Liver (tissue), 9 donors: ENCODE data around the gene BEAN1. TPM values are rescaled to one million over a fixed set of nuclear protein-coding genes. Genes with fewer than 3 reads are reported as not detected.

Source experiments
- DNase-seq: peaks from one replicate; pipeline ENCODE4 v3.0.0-alpha.2; 2017; ENCODE audit warnings: low spot score
- H3K27ac ChIP-seq, 2 donors: one replicate each; pipeline ENCODE4 v1.7.0; 2013; ENCODE audit warnings: inconsistent platforms in 2 of 2, low read length in 2 of 2, control low read depth in 1 of 2, low read depth in 1 of 2, mild to moderate bottlenecking in 1 of 2
- H3K27me3 ChIP-seq, 4 donors: one replicate each; pipeline versions ENCODE4 v1.6.1 to v1.7.0; 2013; ENCODE audit warnings: low read length in 3 of 4, inconsistent platforms in 1 of 4, mild to moderate bottlenecking in 1 of 4, moderate library complexity in 1 of 4; ENCODE audit not compliant: control insufficient read depth in 4 of 4, insufficient read depth in 4 of 4
- H3K36me3 ChIP-seq, 4 donors: one replicate each; pipeline versions ENCODE4 v1.6.1 to v1.7.0; 2013; ENCODE audit warnings: low read length in 3 of 4, mild to moderate bottlenecking in 3 of 4, low read depth in 1 of 4, moderate library complexity in 1 of 4; ENCODE audit not compliant: control insufficient read depth in 4 of 4, insufficient read depth in 3 of 4
- H3K4me1 ChIP-seq, 4 donors: one replicate each; pipeline versions ENCODE4 v1.6.1 to v1.7.0; 2013; ENCODE audit warnings: low read length in 3 of 4, mild to moderate bottlenecking in 3 of 4, moderate library complexity in 1 of 4; ENCODE audit not compliant: control insufficient read depth in 4 of 4, insufficient read depth in 4 of 4
- H3K4me3 ChIP-seq, 3 donors: one replicate each; pipeline versions ENCODE4 v1.6.1 to v1.7.0; 2013; ENCODE audit warnings: low read length in 3 of 3, control low read depth in 1 of 3, low read depth in 1 of 3, mild to moderate bottlenecking in 1 of 3
- H3K9ac ChIP-seq, 2 donors: one replicate each; pipeline ENCODE4 v1.7.0; 2013; ENCODE audit warnings: low read length in 2 of 2, mild to moderate bottlenecking in 2 of 2, moderate library complexity in 2 of 2, control low read depth in 1 of 2, low read depth in 1 of 2
- H3K9me3 ChIP-seq, 4 donors: one replicate each; pipeline versions ENCODE4 v1.6.1 to v1.7.0; 2013; ENCODE audit warnings: low read length in 3 of 4; ENCODE audit not compliant: control insufficient read depth in 4 of 4
- EGR1 ChIP-seq, 2 donors: IDR thresholded peaks; 2 replicates each; pipeline ENCODE4 v1.6.1; 2016 to 2018; ENCODE audit warnings: antibody characterized with exemption in 2 of 2, low read depth in 2 of 2
- FOXA1 ChIP-seq: IDR thresholded peaks from 2 replicates; pipeline ENCODE4 v1.6.1; 2016; ENCODE audit warnings: antibody characterized with exemption
- FOXA2 ChIP-seq: IDR thresholded peaks from 2 replicates; pipeline ENCODE4 v1.6.1; 2016; ENCODE audit warnings: antibody characterized with exemption
- GABPA ChIP-seq, 2 donors: IDR thresholded peaks in 1 of 2; conservative IDR thresholded peaks in 1 of 2; 2 replicates each; pipeline ENCODE4 v1.6.1; 2016; ENCODE audit warnings: antibody characterized with exemption in 2 of 2, mild to moderate bottlenecking in 1 of 2, moderate library complexity in 1 of 2
- HNF4A ChIP-seq, 2 donors: conservative IDR thresholded peaks; 2 replicates each; pipeline ENCODE4 v1.6.1; 2016; ENCODE audit warnings: antibody characterized with exemption in 2 of 2, mild to moderate bottlenecking in 2 of 2
- HNF4G ChIP-seq: IDR thresholded peaks from 2 replicates; pipeline ENCODE4 v1.6.1; 2016; ENCODE audit warnings: antibody characterized with exemption
- JUND ChIP-seq, 2 donors: IDR thresholded peaks; 2 replicates each; pipeline ENCODE4 v1.6.1; 2016; ENCODE audit warnings: antibody characterized with exemption in 2 of 2
- NR2F2 ChIP-seq: IDR thresholded peaks from 2 replicates; pipeline ENCODE4 v1.6.1; 2016; ENCODE audit warnings: antibody characterized with exemption
- RXRA ChIP-seq, 2 donors: IDR thresholded peaks; 2 replicates each; pipeline ENCODE4 v1.6.1; 2017 to 2018; ENCODE audit warnings: antibody characterized with exemption in 2 of 2, mild to moderate bottlenecking in 1 of 2
- SP1 ChIP-seq: IDR thresholded peaks from 2 replicates; pipeline ENCODE4 v1.6.1; 2018; ENCODE audit warnings: antibody characterized with exemption, mild to moderate bottlenecking
- YY1 ChIP-seq: IDR thresholded peaks from 2 replicates; pipeline ENCODE4 v1.6.1; 2016; ENCODE audit warnings: antibody characterized with exemption, mild to moderate bottlenecking
- WGBS: extraction: QIAGEN DNeasy Blood & Tissue Kit; methylation state at CpG from one replicate; pipeline ENCODE4 v1.1.7; 2013; 5-methylcytosine and 5-hydroxymethylcytosine counted together
- polyA plus RNA-seq, 2 donors: library from polyadenylated mRNA; stranded (reverse) in 1 of 2; unstranded in 1 of 2; fragments of 200-250 nt in 1 of 2; fragments of >200 nt in 1 of 2; fragmentation: Nextera tagmentation in 1 of 2; extraction: Ambion mirVana in 1 of 2; gene quantifications; one replicate each; pipeline versions ENCODE4 v1.2.1 to v1.2.3, GENCODE V29; 2013 to 2015
- total RNA-seq, 2 donors: library from RNA; depleted of rRNA; stranded (reverse); fragments of >200 nt; gene quantifications; one replicate each; pipeline ENCODE4 v1.2.3, GENCODE V29; 2014
- TF ChIP-seq, protein P1 (sequence below): fragments of 150-350 bp; IDR thresholded peaks from 2 replicates; pipeline ENCODE4 v1.5.1; 2017; ENCODE audit warnings: improper control_type of control experiment, low read depth, low read length; ENCODE audit not compliant: missing input control
- TF ChIP-seq, protein P2 (sequence below): IDR thresholded peaks from 2 replicates; pipeline ENCODE4 v1.6.1; 2016; ENCODE audit warnings: antibody characterized with exemption
- TF ChIP-seq, protein P3 (sequence below): IDR thresholded peaks from 2 replicates; pipeline ENCODE4 v1.6.1; 2016; ENCODE audit warnings: antibody characterized with exemption
- TF ChIP-seq, protein P4 (sequence below): IDR thresholded peaks from 2 replicates; pipeline ENCODE4 v1.6.1; 2016; ENCODE audit warnings: antibody characterized with exemption, mild to moderate bottlenecking
- TF ChIP-seq, protein P5 (sequence below): IDR thresholded peaks from 2 replicates; pipeline ENCODE4 v1.6.1; 2016; ENCODE audit warnings: antibody characterized with exemption
- donor health status: healthy.
- donor health status: healthy.
- donor health status: healthy.
- donor health status: healthy.
- donor health status: healthy.

BEAN1 gene
- total and polyA plus RNA-seq, 4 donors, result 0.22 to 0.99 (median 0.25) TPM; not detected in 1

DNA sequence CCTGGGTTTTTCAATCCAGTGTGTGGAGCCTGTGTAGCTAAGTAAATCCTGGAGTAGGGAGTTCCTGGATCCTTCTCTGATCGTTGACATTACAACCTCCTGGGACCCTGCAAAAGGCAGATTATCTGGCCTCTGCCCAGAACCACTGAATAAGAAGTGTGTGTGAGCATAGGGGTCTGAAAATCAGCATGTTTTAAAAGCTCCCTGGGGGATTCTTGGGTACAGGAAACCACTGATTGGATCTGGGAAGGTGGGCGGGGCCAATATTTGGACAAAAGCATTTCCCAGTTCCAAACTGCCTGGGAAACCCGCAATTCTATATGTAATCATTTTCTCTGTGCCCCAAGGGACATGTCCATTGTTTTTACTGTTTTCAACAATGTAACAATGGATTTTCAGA, 27.2 kb upstream of the BEAN1 start:
- Histone ChIP-seq H3K27ac (no peak overlapping the region), H3K27me3 (peaks cover 0 to 6% (median 0%) of the 10 kb centered on the region in 4 donors), H3K9me3 (no peaks in the 10 kb centered on the region), H3K9ac (no peak overlapping the region), H3K4me3 (no peak overlapping the region), H3K36me3 (peaks cover 0 to 2% (median 0%) of the 10 kb centered on the region in 4 donors), H3K4me1 (no peaks in the 10 kb centered on the region)
- no peak for DNase-seq
- TF ChIP-seq FOXA2, result no peak
- TF ChIP-seq FOXA1, result no peak
- no peak for TF ChIP-seq EGR1 (IDR thresholded peaks at IDR 0.05; ENCODE audit: low read depth in 2 of 2)
- TF ChIP-seq, protein P1, sequence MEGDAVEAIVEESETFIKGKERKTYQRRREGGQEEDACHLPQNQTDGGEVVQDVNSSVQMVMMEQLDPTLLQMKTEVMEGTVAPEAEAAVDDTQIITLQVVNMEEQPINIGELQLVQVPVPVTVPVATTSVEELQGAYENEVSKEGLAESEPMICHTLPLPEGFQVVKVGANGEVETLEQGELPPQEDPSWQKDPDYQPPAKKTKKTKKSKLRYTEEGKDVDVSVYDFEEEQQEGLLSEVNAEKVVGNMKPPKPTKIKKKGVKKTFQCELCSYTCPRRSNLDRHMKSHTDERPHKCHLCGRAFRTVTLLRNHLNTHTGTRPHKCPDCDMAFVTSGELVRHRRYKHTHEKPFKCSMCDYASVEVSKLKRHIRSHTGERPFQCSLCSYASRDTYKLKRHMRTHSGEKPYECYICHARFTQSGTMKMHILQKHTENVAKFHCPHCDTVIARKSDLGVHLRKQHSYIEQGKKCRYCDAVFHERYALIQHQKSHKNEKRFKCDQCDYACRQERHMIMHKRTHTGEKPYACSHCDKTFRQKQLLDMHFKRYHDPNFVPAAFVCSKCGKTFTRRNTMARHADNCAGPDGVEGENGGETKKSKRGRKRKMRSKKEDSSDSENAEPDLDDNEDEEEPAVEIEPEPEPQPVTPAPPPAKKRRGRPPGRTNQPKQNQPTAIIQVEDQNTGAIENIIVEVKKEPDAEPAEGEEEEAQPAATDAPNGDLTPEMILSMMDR, result no peak
- TF ChIP-seq, protein P2, sequence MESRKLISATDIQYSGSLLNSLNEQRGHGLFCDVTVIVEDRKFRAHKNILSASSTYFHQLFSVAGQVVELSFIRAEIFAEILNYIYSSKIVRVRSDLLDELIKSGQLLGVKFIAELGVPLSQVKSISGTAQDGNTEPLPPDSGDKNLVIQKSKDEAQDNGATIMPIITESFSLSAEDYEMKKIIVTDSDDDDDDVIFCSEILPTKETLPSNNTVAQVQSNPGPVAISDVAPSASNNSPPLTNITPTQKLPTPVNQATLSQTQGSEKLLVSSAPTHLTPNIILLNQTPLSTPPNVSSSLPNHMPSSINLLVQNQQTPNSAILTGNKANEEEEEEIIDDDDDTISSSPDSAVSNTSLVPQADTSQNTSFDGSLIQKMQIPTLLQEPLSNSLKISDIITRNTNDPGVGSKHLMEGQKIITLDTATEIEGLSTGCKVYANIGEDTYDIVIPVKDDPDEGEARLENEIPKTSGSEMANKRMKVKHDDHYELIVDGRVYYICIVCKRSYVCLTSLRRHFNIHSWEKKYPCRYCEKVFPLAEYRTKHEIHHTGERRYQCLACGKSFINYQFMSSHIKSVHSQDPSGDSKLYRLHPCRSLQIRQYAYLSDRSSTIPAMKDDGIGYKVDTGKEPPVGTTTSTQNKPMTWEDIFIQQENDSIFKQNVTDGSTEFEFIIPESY, result no peak
- WGBS, result 63% methylated on average over 3 of the region's 3 CpGs

DNA sequence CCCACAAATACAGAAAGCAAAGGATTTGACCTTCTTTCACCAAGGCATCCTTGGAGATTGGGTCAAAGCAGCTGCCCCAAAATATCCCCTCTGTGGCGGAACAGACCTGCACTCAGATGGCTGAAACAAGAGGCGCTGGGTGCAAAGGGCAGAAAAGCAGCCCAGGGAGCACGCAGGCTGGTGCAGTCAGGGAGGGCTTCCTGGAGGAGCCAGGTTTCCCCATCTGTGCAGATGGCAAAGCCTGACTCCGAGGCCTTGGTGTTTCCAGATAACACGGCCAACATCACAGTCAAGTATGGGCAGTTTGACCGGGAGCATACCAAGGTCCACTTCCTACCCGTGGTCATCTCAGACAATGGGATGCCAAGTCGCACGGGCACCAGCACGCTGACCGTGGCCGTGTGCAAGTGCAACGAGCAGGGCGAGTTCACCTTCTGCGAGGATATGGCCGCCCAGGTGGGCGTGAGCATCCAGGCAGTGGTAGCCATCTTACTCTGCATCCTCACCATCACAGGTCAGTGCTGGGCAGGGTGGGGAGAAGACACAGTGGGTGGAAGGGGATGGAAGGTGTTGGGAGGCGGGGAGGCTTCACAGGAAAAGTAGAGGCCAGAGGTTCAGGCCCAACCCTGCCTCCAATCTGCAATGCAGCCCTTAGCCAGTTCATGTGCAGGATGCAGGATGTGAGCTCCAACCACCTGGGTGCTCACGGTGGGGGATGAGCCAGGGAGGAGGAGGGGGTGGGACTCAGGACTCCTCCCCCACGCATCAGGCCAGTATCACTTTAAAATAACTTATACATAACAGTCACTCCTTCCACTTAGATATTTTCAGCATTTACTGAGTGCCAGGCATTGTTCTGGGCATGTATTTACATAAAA, 26.4 kb upstream of the BEAN1 start:
- Histone ChIP-seq H3K9ac (no peak overlapping the region), H3K27ac (no peak overlapping the region), H3K36me3 (peaks cover 0 to 2% (median 0%) of the 10 kb centered on the region in 4 donors), H3K9me3 (no peaks in the 10 kb centered on the region), H3K27me3 (peaks cover 0 to 6% (median 0%) of the 10 kb centered on the region in 4 donors), H3K4me1 (no peaks in the 10 kb centered on the region), H3K4me3 (no peak overlapping the region)
- no peak for TF ChIP-seq RXRA (IDR thresholded peaks at IDR 0.05)
- TF ChIP-seq, protein P3, sequence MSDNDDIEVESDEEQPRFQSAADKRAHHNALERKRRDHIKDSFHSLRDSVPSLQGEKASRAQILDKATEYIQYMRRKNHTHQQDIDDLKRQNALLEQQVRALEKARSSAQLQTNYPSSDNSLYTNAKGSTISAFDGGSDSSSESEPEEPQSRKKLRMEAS, result no peak
- TF ChIP-seq, protein P2, result no peak
- no peak for TF ChIP-seq JUND (IDR thresholded peaks at IDR 0.05)
- no peak for TF ChIP-seq HNF4A (conservative IDR thresholded peaks at IDR 0.05)
- TF ChIP-seq, protein P4, sequence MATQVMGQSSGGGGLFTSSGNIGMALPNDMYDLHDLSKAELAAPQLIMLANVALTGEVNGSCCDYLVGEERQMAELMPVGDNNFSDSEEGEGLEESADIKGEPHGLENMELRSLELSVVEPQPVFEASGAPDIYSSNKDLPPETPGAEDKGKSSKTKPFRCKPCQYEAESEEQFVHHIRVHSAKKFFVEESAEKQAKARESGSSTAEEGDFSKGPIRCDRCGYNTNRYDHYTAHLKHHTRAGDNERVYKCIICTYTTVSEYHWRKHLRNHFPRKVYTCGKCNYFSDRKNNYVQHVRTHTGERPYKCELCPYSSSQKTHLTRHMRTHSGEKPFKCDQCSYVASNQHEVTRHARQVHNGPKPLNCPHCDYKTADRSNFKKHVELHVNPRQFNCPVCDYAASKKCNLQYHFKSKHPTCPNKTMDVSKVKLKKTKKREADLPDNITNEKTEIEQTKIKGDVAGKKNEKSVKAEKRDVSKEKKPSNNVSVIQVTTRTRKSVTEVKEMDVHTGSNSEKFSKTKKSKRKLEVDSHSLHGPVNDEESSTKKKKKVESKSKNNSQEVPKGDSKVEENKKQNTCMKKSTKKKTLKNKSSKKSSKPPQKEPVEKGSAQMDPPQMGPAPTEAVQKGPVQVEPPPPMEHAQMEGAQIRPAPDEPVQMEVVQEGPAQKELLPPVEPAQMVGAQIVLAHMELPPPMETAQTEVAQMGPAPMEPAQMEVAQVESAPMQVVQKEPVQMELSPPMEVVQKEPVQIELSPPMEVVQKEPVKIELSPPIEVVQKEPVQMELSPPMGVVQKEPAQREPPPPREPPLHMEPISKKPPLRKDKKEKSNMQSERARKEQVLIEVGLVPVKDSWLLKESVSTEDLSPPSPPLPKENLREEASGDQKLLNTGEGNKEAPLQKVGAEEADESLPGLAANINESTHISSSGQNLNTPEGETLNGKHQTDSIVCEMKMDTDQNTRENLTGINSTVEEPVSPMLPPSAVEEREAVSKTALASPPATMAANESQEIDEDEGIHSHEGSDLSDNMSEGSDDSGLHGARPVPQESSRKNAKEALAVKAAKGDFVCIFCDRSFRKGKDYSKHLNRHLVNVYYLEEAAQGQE, result no peak
- TF ChIP-seq NR2F2, result no peak
- TF ChIP-seq FOXA2, result no peak
- TF ChIP-seq, protein P1, result no peak
- no peak for TF ChIP-seq HNF4G
- TF ChIP-seq, protein P5, sequence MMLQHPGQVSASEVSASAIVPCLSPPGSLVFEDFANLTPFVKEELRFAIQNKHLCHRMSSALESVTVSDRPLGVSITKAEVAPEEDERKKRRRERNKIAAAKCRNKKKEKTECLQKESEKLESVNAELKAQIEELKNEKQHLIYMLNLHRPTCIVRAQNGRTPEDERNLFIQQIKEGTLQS, result no peak
- no peak for TF ChIP-seq YY1
- TF ChIP-seq GABPA (IDR thresholded peaks at IDR 0.05 in 1 of 2, conservative IDR thresholded peaks at IDR 0.05 in 1 of 2), result no peak
- no peak for TF ChIP-seq SP1
- TF ChIP-seq EGR1 (IDR thresholded peaks at IDR 0.05; ENCODE audit: low read depth in 2 of 2), result no peak
- TF ChIP-seq FOXA1, result no peak
- DNase-seq, result no peak
- 90% methylated on average over 20 of the region's 20 CpGs for WGBS
